HG02943 (cell line): ENCODE data around the gene TRIM29.

Experiments used
- ATAC-seq: cut with Tn5 transposase; IDR thresholded peaks from one replicate; pipeline ENCODE4 v1.9.1; 2021; ENCODE audit warnings: mild to moderate bottlenecking, low read depth, moderate library complexity; ENCODE audit not compliant: unreplicated experiment

TRIM29 gene

GRCh38 chr11:120141768-120142423 is 4.0 kb upstream of the TRIM29 start:
- ATAC-seq = no peak

GRCh38 chr11:120141113-120141767 is 3.3 kb upstream of the TRIM29 start:
- ATAC-seq = no peak

- no peak for ATAC-seq
Observed at GRCh38 chr11:120139316-120140069, 1.6 kb upstream of the TRIM29 start.

- ATAC-seq = no peak
Observed at GRCh38 chr11:120137187-120137610, 714 bp downstream of the TRIM29 start.

- ATAC-seq = no peak
Observed at GRCh38 chr11:120136356-120136755, 1.6 kb downstream of the TRIM29 start.

GRCh38 chr11:120135838-120136237 is 2.1 kb downstream of the TRIM29 start:
- no peak for ATAC-seq

GRCh38 chr11:120134931-120135228 is 3.0 kb downstream of the TRIM29 start:
- ATAC-seq = no peak

GRCh38 chr11:120134106-120134930 is 3.6 kb downstream of the TRIM29 start:
- no peak for ATAC-seq

- ATAC-seq = no peak
Observed at GRCh38 chr11:120133216-120134105, 4.5 kb downstream of the TRIM29 start.

GRCh38 chr11:120132645-120133185 is 5.2 kb downstream of the TRIM29 start:
- no peak for ATAC-seq

GRCh38 chr11:120131941-120132644 is 5.8 kb downstream of the TRIM29 start:
- ATAC-seq = no peak

GRCh38 chr11:120130991-120131760 is 6.7 kb downstream of the TRIM29 start:
- ATAC-seq = no peak

GRCh38 chr11:120130176-120130980 is 7.5 kb downstream of the TRIM29 start:
- ATAC-seq = no peak

- ATAC-seq = no peak
Observed at GRCh38 chr11:120129570-120129969, 8.3 kb downstream of the TRIM29 start.

GRCh38 chr11:120128392-120129119 is 9.4 kb downstream of the TRIM29 start:
- ATAC-seq = no peak

- no peak for ATAC-seq
Observed at GRCh38 chr11:120127236-120127635, 10.7 kb downstream of the TRIM29 start.

GRCh38 chr11:120126620-120127019 is 11.3 kb downstream of the TRIM29 start:
- ATAC-seq = no peak
